GM23338 (cell line): ENCODE measurements around the gene OMA1.

ENCODE experiments used
- CREB1 ChIP-seq: fragments of 250-450 bp; sonication (Bioruptor Pico); IDR thresholded peaks from 2 replicates; pipeline ENCODE4 v1.5.0; 2020; ENCODE audit warnings: low read depth, mild to moderate bottlenecking, moderate library complexity
- EZH2 ChIP-seq: fragments of 200-600 bp; sonication (generic); IDR thresholded peaks from one replicate; pipeline ENCODE4 v1.8.0; 2017; ENCODE audit warnings: antibody characterized with exemption, mild to moderate bottlenecking, low read depth; ENCODE audit not compliant: unreplicated experiment
- EZH2phosphoT487 ChIP-seq: fragments of 200-600 bp; sonication (generic); IDR thresholded peaks from one replicate; pipeline ENCODE4 v1.8.1; 2018; ENCODE audit warnings: antibody characterized with exemption; ENCODE audit not compliant: unreplicated experiment
- JUNB ChIP-seq: IDR thresholded peaks from one replicate; pipeline ENCODE4 v1.6.1; 2016; ENCODE audit warnings: antibody characterized with exemption; ENCODE audit not compliant: unreplicated experiment
- NANOG ChIP-seq: IDR thresholded peaks from 2 replicates; pipeline ENCODE4 v1.6.1; 2016; ENCODE audit warnings: antibody characterized with exemption, borderline replicate concordance
- POLR2AphosphoS5 ChIP-seq: IDR thresholded peaks from 2 replicates; pipeline ENCODE4 v1.6.1; 2016; ENCODE audit warnings: antibody characterized with exemption, low read depth
- REST ChIP-seq: IDR thresholded peaks from one replicate; pipeline ENCODE4 v1.6.1; 2018; ENCODE audit warnings: antibody characterized with exemption; ENCODE audit not compliant: unreplicated experiment
- ZNF331 ChIP-seq: fragments of 250-450 bp; sonication (Bioruptor Pico); IDR thresholded peaks from 2 replicates; pipeline ENCODE4 v1.5.0; 2020; ENCODE audit warnings: low read depth, mild to moderate bottlenecking, moderate library complexity
- TF ChIP-seq, protein P1 (sequence below), 2 experiments: fragments of 200-600 bp in 1 of 2; sonication (generic) in 1 of 2; conservative IDR thresholded peaks; 2 replicates each; pipeline versions ENCODE4 v1.5.1 to v1.6.1; 2016 to 2017; ENCODE audit warnings: antibody characterized with exemption in 2 of 2, low read depth in 2 of 2, mild to moderate bottlenecking in 2 of 2, moderate library complexity in 1 of 2

DNA sequence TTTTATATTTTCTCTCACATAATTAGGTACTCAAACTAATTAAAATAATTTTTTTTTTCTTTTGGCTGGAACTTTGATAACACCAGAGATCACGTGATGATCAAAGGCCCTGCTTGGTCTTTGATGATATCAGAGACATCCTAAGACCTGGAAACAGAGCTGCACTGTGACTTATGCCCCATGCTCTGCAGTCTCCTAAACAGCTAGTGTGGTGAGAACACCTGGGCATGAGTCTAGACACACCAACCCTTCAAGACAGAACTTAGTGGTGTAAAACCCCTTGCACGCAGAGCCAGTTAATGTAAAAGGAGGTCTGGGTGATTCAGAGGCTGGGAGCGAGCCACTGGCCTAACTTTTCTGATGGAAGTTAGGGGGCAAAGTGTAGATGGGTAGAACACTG lies 70.3 kb downstream of the OMA1 start:
- TF ChIP-seq, protein P1, sequence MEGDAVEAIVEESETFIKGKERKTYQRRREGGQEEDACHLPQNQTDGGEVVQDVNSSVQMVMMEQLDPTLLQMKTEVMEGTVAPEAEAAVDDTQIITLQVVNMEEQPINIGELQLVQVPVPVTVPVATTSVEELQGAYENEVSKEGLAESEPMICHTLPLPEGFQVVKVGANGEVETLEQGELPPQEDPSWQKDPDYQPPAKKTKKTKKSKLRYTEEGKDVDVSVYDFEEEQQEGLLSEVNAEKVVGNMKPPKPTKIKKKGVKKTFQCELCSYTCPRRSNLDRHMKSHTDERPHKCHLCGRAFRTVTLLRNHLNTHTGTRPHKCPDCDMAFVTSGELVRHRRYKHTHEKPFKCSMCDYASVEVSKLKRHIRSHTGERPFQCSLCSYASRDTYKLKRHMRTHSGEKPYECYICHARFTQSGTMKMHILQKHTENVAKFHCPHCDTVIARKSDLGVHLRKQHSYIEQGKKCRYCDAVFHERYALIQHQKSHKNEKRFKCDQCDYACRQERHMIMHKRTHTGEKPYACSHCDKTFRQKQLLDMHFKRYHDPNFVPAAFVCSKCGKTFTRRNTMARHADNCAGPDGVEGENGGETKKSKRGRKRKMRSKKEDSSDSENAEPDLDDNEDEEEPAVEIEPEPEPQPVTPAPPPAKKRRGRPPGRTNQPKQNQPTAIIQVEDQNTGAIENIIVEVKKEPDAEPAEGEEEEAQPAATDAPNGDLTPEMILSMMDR (conservative IDR thresholded peaks at IDR 0.05; ENCODE audit: low read depth in 2 of 2): no peak
- TF ChIP-seq POLR2AphosphoS5 (no peak), JUNB (no peak), EZH2 (no peak), ZNF331 (CRISPR knock-in tag) (no peak), CREB1 (CRISPR knock-in tag) (no peak), EZH2phosphoT487 (no peak), REST (no peak), NANOG (no peak)
